Neural cell (in vitro differentiated cells): ENCODE results near the gene P2RY8. TPM values are rescaled to one million over a fixed set of nuclear protein-coding genes. Genes with fewer than 3 reads are reported as not detected.

Experiments
- H2AFZ ChIP-seq: fragments of 200-600, 300-800 bp; sonication (generic), shearing (Covaris generic); 2 replicates; pipeline ENCODE4 v1.6.0; 2014; ENCODE audit warnings: low read depth, mild to moderate bottlenecking, antibody characterized with exemption, low read length, moderate library complexity
- H3F3A ChIP-seq: fragments of 200-600 bp; shearing (Covaris generic); 2 replicates; pipeline ENCODE4 v1.6.1; 2016; ENCODE audit warnings: mild to moderate bottlenecking, moderate library complexity, mixed read lengths, antibody characterized with exemption, low read length; ENCODE audit not compliant: insufficient read depth, poor library complexity, severe bottlenecking
- H3K27ac ChIP-seq: fragments of 200-600, 300-800 bp; sonication (generic), shearing (Covaris generic); 2 replicates; pipeline ENCODE4 v1.5.1; 2014; ENCODE audit warnings: mild to moderate bottlenecking, low read length, moderate library complexity
- H3K27me3 ChIP-seq: fragments of 300-800, 200-600 bp; sonication (generic), shearing (Covaris generic); 2 replicates; pipeline ENCODE4 v1.6.0; 2014; ENCODE audit warnings: mild to moderate bottlenecking, low read depth, low read length, moderate library complexity; ENCODE audit not compliant: insufficient read depth
- H3K36me3 ChIP-seq: fragments of 300-800, 200-600 bp; sonication (generic), shearing (Covaris generic); 2 replicates; pipeline ENCODE4 v1.5.1; 2014; ENCODE audit warnings: mild to moderate bottlenecking, antibody characterized with exemption, low read length, moderate library complexity; ENCODE audit not compliant: insufficient read depth
- H3K4me2 ChIP-seq: fragments of 300-800, 200-600 bp; sonication (generic), shearing (Covaris generic); 2 replicates; pipeline ENCODE4 v1.6.0; 2014; ENCODE audit warnings: mild to moderate bottlenecking, low read length
- H3K4me3 ChIP-seq: fragments of 300-800, 200-600 bp; sonication (generic), shearing (Covaris generic); 2 replicates; pipeline ENCODE4 v1.5.1; 2014; ENCODE audit warnings: mild to moderate bottlenecking, low read length, moderate library complexity
- H3K79me2 ChIP-seq: fragments of 200-600 bp; shearing (Covaris generic); replicated peaks from 2 replicates; pipeline ENCODE4 v1.6.0; 2014; ENCODE audit warnings: mild to moderate bottlenecking, low read length, moderate library complexity; ENCODE audit not compliant: insufficient read depth
- H3K9ac ChIP-seq: fragments of 300-800, 200-600 bp; sonication (generic), shearing (Covaris generic); 2 replicates; pipeline ENCODE4 v1.6.1; 2016; ENCODE audit warnings: mild to moderate bottlenecking, low read length, mixed read lengths
- H3K9me2 ChIP-seq: fragments of 200-600 bp; shearing (Covaris generic); 2 replicates; pipeline ENCODE4 v1.6.1; 2016; ENCODE audit warnings: mild to moderate bottlenecking, low read length, mixed read lengths; ENCODE audit not compliant: insufficient read depth
- H3K9me3 ChIP-seq: fragments of 200-600, 300-800 bp; sonication (generic), shearing (Covaris generic); 2 replicates; pipeline ENCODE4 v1.6.1; 2016; ENCODE audit warnings: mild to moderate bottlenecking, mixed run types, low read length, moderate library complexity, mixed read lengths
- H4K20me1 ChIP-seq: fragments of 200-600 bp; shearing (Covaris generic); 2 replicates; pipeline ENCODE4 v1.6.1; 2016; ENCODE audit warnings: mild to moderate bottlenecking, mixed run types; ENCODE audit not compliant: insufficient read depth
- EP300 ChIP-seq: fragments of 450-650 bp; conservative IDR thresholded peaks from 2 replicates; pipeline ENCODE4 v1.6.1; 2014; ENCODE audit warnings: antibody characterized with exemption, mild to moderate bottlenecking, moderate library complexity; ENCODE audit not compliant: poor library complexity, severe bottlenecking
- EZH2 ChIP-seq: fragments of 200-600, 300-800 bp; shearing (Covaris generic), sonication (generic); IDR thresholded peaks from 2 replicates; pipeline ENCODE4 v1.6.1; 2014; ENCODE audit warnings: antibody characterized with exemption, low read length, borderline replicate concordance, mild to moderate bottlenecking; ENCODE audit not compliant: insufficient read depth, poor library complexity, severe bottlenecking
- MXI1 ChIP-seq: fragments of 450-650 bp; conservative IDR thresholded peaks from 2 replicates; pipeline ENCODE4 v1.6.1; 2014; ENCODE audit warnings: antibody characterized with exemption, mild to moderate bottlenecking; ENCODE audit not compliant: poor library complexity, severe bottlenecking
- POLR2AphosphoS5 ChIP-seq: IDR thresholded peaks from 2 replicates; pipeline ENCODE4 v1.6.1; 2012
- RAD21 ChIP-seq: fragments of 450-650 bp; conservative IDR thresholded peaks from 2 replicates; pipeline ENCODE4 v1.6.1; 2014; ENCODE audit warnings: antibody characterized with exemption, mild to moderate bottlenecking, moderate library complexity
- SMC3 ChIP-seq: fragments of 450-650 bp; conservative IDR thresholded peaks from 2 replicates; pipeline ENCODE4 v1.6.1; 2014; ENCODE audit warnings: antibody characterized with exemption, mild to moderate bottlenecking, moderate library complexity; ENCODE audit not compliant: poor library complexity
- TAF1 ChIP-seq: IDR thresholded peaks from 2 replicates; pipeline ENCODE4 v1.6.1; 2012; ENCODE audit warnings: low read depth
- polyA plus RNA-seq: library from polyadenylated mRNA; depleted of rRNA; stranded (reverse); fragments of >200 nt; gene quantifications from 2 replicates; pipeline ENCODE4 v1.2.3, GENCODE V29; 2014
- TF ChIP-seq, protein P1 (sequence below): IDR thresholded peaks from 2 replicates; pipeline ENCODE4 v1.6.1; 2012; ENCODE audit warnings: borderline replicate concordance
- TF ChIP-seq, protein P2 (sequence below): fragments of 450-650 bp; IDR thresholded peaks from 2 replicates; pipeline ENCODE4 v1.5.1; 2014; ENCODE audit warnings: antibody characterized with exemption, mild to moderate bottlenecking, moderate library complexity; ENCODE audit not compliant: poor library complexity, severe bottlenecking

Gene P2RY8
- polyA plus RNA-seq, 1 donor from 2014 or later = not detected

DNA sequence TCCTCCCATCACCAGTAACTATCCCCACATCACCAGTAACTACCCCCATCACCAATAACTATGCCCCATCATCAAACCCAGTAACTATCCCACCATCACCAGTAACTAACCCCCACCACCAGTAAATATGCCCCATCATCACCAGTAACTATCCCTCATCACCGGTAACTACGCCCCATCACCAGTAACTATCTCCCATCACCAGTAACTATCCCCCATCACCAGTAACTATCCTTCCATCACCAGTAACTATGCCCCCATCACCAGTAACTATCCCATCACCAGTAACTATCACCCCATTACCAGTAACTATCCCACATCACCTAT is 87.2 kb downstream of the P2RY8 start:
- no peaks in the 10 kb centered on the region for H3F3A ChIP-seq
- no peak overlapping the region for H3K9ac ChIP-seq
- no peaks in the 10 kb centered on the region for H3K27me3 ChIP-seq
- peaks cover 17% of the 10 kb centered on the region for H3K79me2 ChIP-seq
- TF ChIP-seq, protein P1, sequence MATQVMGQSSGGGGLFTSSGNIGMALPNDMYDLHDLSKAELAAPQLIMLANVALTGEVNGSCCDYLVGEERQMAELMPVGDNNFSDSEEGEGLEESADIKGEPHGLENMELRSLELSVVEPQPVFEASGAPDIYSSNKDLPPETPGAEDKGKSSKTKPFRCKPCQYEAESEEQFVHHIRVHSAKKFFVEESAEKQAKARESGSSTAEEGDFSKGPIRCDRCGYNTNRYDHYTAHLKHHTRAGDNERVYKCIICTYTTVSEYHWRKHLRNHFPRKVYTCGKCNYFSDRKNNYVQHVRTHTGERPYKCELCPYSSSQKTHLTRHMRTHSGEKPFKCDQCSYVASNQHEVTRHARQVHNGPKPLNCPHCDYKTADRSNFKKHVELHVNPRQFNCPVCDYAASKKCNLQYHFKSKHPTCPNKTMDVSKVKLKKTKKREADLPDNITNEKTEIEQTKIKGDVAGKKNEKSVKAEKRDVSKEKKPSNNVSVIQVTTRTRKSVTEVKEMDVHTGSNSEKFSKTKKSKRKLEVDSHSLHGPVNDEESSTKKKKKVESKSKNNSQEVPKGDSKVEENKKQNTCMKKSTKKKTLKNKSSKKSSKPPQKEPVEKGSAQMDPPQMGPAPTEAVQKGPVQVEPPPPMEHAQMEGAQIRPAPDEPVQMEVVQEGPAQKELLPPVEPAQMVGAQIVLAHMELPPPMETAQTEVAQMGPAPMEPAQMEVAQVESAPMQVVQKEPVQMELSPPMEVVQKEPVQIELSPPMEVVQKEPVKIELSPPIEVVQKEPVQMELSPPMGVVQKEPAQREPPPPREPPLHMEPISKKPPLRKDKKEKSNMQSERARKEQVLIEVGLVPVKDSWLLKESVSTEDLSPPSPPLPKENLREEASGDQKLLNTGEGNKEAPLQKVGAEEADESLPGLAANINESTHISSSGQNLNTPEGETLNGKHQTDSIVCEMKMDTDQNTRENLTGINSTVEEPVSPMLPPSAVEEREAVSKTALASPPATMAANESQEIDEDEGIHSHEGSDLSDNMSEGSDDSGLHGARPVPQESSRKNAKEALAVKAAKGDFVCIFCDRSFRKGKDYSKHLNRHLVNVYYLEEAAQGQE = no peak
- TF ChIP-seq, protein P2, sequence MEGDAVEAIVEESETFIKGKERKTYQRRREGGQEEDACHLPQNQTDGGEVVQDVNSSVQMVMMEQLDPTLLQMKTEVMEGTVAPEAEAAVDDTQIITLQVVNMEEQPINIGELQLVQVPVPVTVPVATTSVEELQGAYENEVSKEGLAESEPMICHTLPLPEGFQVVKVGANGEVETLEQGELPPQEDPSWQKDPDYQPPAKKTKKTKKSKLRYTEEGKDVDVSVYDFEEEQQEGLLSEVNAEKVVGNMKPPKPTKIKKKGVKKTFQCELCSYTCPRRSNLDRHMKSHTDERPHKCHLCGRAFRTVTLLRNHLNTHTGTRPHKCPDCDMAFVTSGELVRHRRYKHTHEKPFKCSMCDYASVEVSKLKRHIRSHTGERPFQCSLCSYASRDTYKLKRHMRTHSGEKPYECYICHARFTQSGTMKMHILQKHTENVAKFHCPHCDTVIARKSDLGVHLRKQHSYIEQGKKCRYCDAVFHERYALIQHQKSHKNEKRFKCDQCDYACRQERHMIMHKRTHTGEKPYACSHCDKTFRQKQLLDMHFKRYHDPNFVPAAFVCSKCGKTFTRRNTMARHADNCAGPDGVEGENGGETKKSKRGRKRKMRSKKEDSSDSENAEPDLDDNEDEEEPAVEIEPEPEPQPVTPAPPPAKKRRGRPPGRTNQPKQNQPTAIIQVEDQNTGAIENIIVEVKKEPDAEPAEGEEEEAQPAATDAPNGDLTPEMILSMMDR = no peak
- no peak for TF ChIP-seq EZH2
- no peak for TF ChIP-seq EP300
- no peak for TF ChIP-seq POLR2AphosphoS5
- TF ChIP-seq TAF1 = no peak
- TF ChIP-seq SMC3 = no peak
- TF ChIP-seq RAD21 = no peak
- TF ChIP-seq MXI1 = no peak
- H3K4me2 ChIP-seq = no peak overlapping the region
- no peak overlapping the region for H3K27ac ChIP-seq
- H3K4me3 ChIP-seq = no peak overlapping the region
- no peaks in the 10 kb centered on the region for H3K36me3 ChIP-seq
- H2AFZ ChIP-seq = no peak overlapping the region
- no peaks in the 10 kb centered on the region for H3K9me3 ChIP-seq
- no peaks in the 10 kb centered on the region for H4K20me1 ChIP-seq
- H3K9me2 ChIP-seq = no peaks in the 10 kb centered on the region

DNA sequence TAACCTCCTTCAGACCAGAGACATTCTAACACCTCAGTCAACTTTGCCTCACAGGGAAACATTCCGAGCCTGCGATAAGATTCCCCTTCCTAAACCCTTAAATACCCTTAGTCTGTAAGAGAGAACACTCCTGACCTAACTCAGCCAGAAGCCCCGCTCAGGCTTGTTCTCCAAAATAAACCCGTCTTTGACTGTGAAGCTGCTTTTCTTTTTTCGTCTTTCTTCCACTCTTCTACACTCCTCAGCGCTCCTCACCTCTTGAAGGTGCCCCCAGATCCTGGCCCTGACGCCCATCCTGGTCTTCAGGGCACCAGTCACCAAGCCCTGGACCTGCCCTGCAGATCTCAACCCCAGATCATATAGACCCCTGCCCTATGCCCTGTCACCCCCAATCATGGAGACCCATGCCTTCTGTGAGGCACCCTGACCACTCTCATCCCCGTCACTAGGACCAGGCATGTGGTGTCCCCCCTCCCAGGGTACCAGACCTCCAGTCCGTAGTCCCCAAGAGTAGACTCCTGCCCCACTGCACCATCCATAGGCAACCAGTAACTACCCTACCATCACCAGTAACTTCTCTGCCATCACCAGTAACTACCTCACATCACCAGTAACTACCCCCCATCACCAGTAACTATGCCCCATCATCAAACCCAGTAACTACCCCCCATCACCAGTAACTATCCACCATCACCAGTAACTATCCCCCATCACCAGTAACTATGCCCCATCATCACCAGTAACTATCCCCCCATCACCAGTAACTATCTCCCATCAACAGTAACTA is 87.8 kb downstream of the P2RY8 start:
- H3K9me3 ChIP-seq = no peaks in the 10 kb centered on the region
- H3K79me2 ChIP-seq = peaks cover 17% of the 10 kb centered on the region
- no peaks in the 10 kb centered on the region for H4K20me1 ChIP-seq

More for the DNA sequence above, 87.8 kb downstream of the P2RY8 start:
- H3K4me2 ChIP-seq = no peak overlapping the region
- H2AFZ ChIP-seq = no peak overlapping the region
- H3K27ac ChIP-seq = no peak overlapping the region
- H3K27me3 ChIP-seq = no peaks in the 10 kb centered on the region
- H3K4me3 ChIP-seq = no peak overlapping the region
- TF ChIP-seq TAF1 (no peak), EZH2 (no peak), EP300 (no peak), MXI1 (no peak), POLR2AphosphoS5 (no peak)
- TF ChIP-seq, protein P1 = no peak
- TF ChIP-seq, protein P2 = no peak
- no peak overlapping the region for H3K9ac ChIP-seq
- no peaks in the 10 kb centered on the region for H3K9me2 ChIP-seq
- H3F3A ChIP-seq = no peaks in the 10 kb centered on the region
- H3K36me3 ChIP-seq = no peaks in the 10 kb centered on the region
